GM21390 (cell line): ENCODE measurements around the gene SLC5A5.
"Not testable (repeated sequence)": the region's sequence is repeated elsewhere in the genome, so short reads cannot be mapped to it uniquely, and the experiment has no call there.

Source experiments
- ATAC-seq: cut with Tn5 transposase; IDR thresholded peaks from one replicate; pipeline ENCODE4 v1.9.1; 2021; ENCODE audit not compliant: unreplicated experiment

SLC5A5 gene

DNA sequence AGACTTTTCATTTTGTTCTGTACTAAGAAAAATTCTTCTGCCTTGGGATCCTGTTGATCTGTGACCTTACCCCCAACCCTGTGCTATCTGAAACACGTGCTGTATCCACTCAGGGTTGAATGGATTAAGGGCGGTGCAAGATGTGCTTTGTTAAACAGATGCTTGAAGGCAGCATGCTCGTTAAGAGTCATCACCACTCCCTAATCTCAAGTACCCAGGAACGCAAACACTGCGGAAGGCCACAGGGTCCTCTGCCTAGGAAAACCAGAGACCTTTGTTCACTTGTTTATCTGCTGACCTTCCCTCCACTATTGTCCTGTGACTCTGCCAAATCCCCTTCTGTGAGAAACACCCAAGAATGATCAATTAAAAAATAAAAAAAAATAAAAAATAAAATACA lies 47.4 kb downstream of the SLC5A5 start:
- ATAC-seq, result not testable (repeated sequence)

DNA sequence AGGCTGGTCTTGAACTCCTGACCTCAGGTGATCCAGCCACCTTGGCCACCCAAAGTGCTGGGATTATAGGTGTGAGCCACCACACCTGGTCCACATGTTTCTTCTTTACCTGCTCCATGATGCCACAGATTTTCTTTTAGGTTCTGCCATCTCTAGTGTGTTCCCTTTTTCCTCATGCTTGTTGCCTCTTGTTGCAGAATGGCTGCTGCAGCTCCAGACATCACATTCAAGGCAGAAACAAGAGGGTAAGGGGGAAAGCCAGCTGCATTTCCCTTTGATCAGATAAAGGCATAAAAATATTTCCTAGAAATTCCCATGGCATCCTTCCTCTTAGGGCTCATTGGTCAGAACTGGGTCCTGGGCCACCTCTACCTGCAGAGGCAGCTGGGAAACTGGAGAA lies 48.8 kb downstream of the SLC5A5 start:
- ATAC-seq, result no peak

DNA sequence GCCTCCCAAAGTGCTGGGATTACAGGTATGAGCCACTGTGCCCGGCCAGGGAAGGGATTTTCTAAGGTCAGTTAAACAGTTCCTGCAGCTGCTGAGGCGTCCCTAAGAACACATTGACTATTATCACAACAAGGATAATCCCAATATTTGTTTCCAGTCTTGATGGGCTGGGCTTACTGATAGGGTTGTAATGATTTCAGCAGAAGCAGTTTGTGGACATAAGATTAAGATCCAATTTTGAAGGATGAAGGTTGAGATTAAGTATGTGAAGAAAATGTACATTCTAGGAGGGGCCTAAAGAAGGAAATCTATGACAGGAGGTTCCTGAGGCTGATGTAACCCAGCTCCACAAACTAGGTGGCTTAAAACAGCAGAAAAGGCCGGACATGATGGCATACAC lies 50.4 kb downstream of the SLC5A5 start:
- ATAC-seq, result no peak

DNA sequence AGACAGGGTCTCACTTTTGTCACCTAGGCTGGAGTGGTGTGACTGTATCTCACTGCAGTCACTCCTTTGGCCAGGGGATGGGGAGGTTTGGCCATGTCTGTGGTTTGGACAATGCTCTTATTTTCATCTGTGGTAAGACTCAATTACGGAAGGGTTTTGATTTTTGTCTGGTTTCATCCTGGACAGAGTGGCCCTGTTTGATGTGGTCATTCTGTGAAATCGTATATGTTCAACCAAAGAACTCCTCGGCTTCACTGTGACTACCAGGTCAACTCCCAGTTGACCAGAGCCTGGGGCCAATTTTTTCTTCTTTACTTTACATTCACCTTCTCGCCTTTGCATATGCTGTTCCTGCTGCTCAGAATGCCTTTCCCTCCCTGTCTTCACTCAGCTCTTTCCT lies 54.3 kb downstream of the SLC5A5 start:
- no peak for ATAC-seq

DNA sequence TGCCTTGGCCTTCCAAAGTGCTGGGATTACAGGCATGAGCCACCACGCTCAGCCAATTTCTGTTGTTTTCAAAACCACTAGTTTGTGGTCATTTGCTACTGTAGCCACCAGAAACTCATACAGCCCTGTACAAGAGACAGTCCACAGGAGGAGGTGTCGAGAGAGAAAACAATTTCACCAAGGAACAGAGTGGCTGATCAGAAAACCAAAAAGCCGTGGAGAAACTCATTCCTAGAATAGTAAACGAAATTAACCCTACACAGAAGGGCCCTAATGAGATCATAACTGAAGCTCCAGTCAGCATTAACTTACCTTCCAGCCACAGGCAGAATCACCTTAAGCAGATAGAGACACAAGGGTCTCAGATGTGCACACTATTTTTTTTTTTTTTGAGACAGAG lies 57.3 kb downstream of the SLC5A5 start:
- peak; percentile 33 for ATAC-seq

DNA sequence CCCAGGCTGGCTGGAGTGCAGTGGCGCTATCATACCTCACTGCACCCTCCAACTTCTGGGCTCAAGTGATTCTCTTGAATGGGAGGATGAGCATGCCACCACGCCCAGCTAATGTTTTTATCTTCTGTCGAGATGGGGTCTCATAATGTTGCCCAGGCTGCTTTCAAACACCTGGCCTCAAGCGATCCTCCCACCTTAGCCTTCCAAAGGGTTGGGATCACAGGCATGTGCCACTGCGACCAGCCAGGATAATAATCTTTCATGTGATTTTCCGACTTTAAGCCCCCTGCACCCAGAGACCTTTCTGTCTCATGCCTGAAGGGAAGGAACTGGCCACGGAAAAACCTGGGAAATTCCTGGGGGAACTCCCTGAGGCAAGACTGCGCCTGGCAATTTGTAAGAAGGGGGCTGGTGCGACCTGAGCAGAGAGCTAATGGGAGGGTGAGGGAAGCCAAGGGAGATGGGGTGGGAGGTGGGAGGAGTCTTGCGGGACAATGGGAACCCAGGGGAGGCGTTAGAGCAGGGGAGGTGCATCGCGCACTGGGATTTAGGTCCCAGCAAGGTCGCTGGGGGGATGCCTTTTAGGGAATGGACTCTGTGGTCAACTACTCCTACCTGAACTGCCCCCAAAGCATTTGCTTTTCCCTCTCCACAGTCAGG lies 59.9 kb downstream of the SLC5A5 start:
- no peak for ATAC-seq

DNA sequence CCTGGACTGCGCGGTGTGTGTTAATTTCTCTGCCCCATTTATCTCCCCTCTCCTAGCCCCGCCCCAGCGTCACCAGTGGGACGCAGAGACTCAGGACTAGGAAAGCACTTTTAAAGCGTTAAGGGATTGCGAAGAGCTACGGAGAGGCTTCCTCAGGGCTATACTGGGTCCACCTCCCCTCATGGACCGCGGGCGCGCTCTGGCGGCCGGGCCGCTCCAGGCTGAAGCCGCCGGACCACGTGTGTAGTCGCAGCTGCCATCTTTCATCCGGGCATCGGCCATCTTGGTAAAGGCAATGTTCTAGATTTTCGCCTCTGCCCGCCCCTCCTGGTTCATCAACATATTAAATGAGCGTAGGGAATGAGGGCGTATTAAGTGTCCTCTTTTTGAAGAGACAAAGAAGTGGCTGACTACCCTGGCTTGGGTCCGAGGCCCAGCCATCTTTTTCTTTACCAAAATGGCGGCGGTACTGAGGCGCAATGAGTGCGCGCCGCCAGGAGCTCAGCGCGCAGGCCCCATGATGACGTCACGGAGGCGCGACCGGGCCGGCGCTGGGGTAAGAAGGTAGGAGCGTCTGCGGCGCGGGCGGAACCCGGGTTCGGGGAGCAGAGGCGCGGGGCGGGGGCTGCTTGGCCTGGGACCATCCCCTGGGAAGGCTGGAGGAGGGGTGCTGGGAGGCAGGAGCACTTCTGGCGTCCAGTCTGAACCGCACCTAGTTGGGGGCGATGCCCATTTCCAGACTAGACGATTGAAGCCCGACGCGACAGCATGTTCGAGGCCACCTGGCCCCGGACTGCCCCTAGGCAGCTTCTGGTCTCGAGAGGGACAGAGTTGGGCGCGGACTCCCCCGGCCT lies 61.0 kb downstream of the SLC5A5 start, which contains the start of gene CCDC124:
Gene CCDC124 (plus strand): TSS at position 531 of the 854 bp plus-strand sequence. CDS start 3,406 bp downstream, outside the sequence.
- ATAC-seq, result peak; percentile 69

DNA sequence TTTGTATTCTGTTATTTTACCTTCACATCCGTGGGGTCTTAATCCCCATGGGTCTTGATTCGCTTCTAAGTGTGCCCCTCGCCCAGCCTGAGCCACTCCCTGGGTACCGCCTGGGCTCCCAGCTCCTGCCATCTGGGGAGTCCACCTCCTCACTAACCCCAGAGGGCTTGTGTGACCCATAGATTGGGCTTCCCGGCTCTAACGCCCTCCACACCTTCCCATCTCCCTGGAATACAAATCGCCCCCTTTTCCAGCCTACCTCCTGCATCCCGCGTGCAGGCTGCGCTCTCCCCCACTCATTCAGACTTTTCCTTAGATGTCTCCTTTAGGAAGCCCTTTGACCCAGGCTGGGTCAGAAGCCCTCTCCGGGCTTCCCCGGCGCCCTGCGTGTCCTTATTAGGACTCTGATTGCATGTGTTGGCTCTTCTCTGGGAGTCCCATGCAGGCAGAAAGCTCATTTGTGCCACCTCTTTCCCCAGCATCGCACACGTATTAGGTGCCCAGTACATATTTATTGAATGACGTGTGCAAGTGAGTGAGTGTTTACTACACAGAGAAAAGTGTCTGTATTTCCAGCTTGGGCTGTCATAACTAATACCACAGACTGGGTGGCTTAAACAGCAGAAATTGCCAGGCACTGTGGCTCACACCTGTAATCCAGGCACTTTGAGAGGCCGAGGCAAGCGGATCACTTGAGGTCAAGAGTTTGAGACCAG lies 61.8 kb downstream of the SLC5A5 start:
- no peak for ATAC-seq

DNA sequence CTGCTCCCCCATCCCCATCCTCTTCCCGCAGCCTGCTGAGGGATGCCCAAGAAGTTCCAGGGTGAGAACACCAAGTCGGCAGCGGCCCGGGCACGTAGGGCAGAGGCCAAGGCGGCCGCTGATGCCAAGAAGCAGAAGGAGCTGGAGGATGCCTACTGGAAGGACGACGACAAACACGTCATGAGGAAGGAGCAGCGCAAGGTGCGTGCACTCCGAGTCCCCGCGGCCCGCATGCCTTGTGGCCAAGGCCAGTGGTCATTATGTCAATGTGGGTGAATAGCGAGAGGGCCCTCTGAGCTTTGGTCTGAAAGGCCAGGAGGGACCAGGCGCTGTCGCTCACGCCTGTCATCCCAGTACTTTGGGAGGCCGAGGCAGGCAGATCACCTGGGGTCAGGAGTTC lies 64.6 kb downstream of the SLC5A5 start:
- no peak for ATAC-seq

DNA sequence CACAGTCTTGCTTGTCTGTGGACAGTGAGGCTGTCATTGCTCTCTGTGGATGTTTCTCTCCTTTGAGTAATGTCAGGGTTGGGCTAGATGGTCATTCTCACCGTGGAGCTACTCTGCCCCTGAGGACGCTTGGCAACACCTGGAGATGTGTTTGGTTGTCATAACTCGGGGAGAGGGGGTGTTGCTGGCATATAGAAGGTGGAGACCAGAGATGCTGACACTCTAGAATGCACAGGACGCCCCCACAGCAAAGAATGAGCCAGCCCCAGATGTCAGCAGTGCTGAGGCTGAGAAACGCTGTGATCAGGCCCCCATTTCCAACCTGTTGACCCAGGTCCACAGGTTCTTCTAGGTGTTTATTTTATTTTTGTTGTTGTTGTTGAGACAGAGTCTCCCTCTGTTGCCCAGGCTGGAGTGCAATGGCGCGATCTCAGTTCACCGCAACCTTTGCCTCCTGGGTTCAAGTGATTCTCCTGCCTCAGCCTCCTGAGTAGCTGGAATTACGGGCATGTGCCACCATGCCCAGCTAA lies 65.7 kb downstream of the SLC5A5 start:
- ATAC-seq, result no peak

DNA sequence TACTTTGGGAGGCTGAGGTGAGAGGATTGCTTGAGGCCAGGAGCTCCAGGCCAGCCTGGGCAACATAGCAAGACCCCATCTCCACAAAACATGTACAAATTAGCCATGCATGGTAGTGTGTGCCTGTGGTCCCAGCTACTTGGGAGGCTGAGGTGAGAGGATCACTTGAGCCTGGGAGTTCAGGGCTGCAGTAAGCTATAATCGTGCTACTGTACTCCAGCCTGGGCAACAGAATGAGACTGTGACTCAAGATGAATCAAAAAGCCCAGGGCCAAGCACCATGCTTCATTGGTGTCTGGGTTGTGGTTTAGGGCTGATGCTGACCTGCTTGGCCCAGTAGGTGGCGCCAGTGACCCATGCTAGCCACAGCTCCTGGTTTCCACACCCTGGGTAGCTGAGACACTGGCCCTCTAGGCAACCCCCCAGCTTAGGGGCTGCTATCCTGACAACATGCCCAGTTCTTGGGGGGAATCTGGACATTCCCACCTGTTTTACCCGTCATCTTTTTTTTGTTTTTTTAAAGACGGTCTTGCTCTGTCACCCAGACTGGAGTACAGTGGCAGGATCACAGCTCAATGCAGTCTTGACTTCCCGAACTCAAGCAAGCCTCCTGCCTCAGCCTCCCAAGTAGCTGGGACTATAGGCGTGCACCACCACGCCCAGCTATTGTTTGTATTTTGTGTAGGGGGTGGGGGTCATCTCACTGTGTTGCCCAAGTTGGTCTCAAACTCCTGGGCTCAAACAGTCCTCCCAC lies 66.5 kb downstream of the SLC5A5 start:
- ATAC-seq, result no peak

DNA sequence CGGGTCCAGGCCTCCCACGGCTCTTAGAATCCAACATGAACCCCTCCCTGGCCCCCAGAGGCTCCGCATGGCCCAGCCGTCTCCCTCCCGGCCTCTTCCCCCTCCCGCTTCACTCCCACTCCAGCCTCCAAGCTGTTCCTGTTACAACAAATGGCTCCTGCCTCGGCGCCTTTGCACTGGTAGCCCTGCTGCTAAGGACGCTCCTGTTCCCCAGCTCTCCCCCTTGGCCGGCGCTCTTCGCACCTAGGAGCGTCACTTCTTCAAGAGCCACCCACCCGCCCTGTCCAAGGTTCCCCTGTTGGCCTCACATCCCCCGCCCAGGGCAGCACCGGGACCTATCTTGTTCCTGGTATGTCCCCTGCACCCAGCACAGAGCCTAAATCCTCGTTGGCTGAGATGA lies 70.4 kb downstream of the SLC5A5 start:
- no peak for ATAC-seq

DNA sequence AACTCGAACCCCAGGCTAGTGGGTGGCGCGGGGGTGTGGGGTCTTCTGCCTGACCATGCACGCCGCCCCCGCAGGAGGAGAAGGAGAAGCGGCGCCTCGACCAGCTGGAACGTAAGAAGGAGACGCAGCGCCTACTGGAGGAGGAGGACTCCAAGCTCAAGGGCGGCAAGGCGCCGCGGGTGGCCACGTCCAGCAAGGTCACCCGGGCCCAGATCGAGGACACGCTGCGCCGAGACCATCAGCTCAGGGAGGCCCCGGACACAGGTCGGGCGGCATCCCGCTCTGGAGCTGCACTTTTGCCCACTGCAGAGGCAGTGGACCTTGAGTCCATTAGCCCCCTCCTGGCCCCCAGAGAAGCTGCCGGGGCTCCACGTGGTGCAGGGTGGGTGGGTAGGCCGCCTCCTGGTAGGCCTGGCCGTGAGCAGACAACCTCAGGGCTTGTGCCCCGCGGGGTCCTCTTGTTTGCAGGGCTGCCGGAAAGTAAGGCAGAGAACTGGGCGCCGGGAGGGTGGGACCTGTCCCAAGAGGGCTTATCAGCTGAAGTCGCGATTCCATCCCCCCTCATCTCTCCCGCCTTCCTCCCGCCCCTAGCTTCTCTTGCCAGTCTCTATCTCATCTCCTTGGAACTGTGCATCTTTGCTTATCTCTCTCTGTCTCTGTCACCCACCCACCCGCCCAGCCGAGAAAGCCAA lies 71.0 kb downstream of the SLC5A5 start:
- ATAC-seq, result no peak

DNA sequence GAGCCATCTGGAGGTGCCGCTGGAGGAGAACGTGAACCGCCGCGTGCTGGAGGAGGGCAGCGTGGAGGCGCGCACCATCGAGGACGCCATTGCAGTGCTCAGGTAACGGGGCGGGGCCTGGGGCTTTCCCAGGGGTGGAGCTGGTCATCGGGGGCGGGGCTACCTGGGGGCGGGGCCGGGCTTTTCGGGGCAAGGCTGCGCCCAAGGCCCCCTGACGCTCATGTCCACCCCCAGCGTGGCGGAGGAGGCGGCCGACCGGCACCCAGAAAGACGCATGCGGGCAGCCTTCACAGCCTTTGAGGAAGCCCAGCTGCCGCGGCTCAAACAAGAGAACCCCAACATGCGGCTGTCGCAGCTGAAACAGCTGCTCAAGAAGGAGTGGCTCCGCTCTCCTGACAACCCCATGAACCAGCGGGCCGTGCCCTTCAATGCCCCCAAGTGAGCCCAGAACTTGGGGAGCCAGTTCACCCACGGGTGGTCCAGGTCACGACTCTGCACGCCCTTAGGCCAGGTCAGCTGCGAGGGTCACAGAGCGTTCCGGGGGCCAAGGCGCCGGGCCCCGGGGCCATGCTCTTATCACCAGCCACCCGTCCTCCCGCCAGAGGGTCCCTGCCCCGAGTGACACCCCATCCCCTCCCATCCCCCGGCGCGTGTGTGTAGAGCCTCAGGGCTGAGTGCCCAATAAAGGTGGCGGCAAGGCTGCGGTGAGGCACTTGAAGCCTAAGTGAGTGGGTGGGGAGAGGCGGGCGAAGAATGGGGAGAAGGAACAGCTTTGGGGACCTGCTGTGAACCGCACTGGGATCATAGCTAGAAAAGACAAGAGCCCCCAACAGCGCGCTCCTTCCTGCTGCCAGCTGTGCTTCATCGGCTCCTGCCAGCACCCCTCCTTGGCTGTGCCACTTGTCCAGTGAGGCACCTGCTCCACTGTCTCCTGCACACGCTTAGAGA lies 71.8 kb downstream of the SLC5A5 start:
- ATAC-seq, result no peak

DNA sequence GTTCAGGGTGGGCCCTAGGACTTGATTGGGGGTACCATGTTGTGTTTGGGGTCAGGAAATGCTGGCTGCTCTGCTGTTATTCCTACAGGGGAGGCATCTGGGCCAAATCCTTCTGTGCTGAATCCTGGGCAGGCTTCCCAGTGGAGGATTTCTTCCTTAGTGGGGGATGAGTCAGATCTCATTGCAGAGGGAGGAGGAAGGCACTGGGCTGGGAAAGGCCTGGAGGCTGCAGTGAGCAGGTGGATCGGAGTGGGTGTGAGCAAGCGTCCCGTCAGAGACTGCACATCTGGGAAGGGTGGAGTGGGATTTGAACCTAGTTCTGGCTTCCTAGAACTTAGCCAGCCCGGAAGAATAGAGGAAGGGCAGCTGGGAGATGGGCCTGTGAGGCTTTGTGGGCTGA lies 72.6 kb downstream of the SLC5A5 start:
- no peak for ATAC-seq
